Activated T-cell treated with anti-CD3 and anti-CD28 coated beads, Interleukin-2, amount 50 U/mL, for 24 hours (primary cell): Measurements from ENCODE around the gene ARMC5.
"Not testable (repeated sequence)": the region's sequence is repeated elsewhere in the genome, so short reads cannot be mapped to it uniquely, and the experiment has no call there.

ENCODE experiments used
- DNase-seq: peaks from one replicate; pipeline ENCODE4 v3.0.0-alpha.2; 2020
- H3K27ac Mint-ChIP-seq: 2 replicates; pipeline ENCODE4 v1.8.0; 2020; ENCODE audit warnings: mild to moderate bottlenecking, mixed read lengths
- H3K27me3 Mint-ChIP-seq: 2 replicates; pipeline ENCODE4 v1.8.0; 2020; ENCODE audit warnings: mixed read lengths
- H3K36me3 Mint-ChIP-seq: 2 replicates; pipeline ENCODE4 v1.8.0; 2020; ENCODE audit warnings: low read depth, mixed read lengths
- H3K4me1 Mint-ChIP-seq: 2 replicates; pipeline ENCODE4 v1.8.0; 2020; ENCODE audit warnings: low read depth, mixed read lengths
- H3K4me3 Mint-ChIP-seq: 2 replicates; pipeline ENCODE4 v1.8.0; 2020; ENCODE audit warnings: mild to moderate bottlenecking, moderate library complexity, mixed read lengths
- H3K9me3 Mint-ChIP-seq: 2 replicates; pipeline ENCODE4 v1.8.0; 2020; ENCODE audit warnings: mixed read lengths

ARMC5 gene

DNA sequence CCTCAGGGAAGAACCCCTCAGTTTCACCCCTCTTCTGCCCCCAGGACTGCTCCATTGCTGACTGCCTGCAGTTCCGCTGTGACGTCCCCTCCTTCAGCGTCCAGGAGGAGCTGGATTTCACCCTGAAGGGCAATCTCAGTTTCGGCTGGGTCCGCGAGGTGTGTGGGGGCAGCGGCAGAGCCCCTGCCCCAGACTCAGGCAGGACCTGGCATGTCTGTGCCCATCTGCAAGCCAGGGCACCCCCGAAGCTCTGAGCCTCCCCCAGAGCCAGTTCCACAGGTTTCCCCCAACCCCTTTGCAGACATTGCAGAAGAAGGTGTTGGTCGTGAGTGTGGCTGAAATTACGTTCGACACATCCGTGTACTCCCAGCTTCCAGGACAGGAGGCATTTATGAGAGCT, 35.5 kb upstream of the ARMC5 start:
- H3K4me1 Mint-ChIP-seq, result peaks cover 32% of the 10 kb centered on the region
- no peaks in the 10 kb centered on the region for H3K9me3 Mint-ChIP-seq
- H3K4me3 Mint-ChIP-seq, result no peak overlapping the region
- DNase-seq, result no peak
- no peak overlapping the region for H3K27ac Mint-ChIP-seq
- H3K27me3 Mint-ChIP-seq, result peaks cover 34% of the 10 kb centered on the region
- no peaks in the 10 kb centered on the region for H3K36me3 Mint-ChIP-seq

DNA sequence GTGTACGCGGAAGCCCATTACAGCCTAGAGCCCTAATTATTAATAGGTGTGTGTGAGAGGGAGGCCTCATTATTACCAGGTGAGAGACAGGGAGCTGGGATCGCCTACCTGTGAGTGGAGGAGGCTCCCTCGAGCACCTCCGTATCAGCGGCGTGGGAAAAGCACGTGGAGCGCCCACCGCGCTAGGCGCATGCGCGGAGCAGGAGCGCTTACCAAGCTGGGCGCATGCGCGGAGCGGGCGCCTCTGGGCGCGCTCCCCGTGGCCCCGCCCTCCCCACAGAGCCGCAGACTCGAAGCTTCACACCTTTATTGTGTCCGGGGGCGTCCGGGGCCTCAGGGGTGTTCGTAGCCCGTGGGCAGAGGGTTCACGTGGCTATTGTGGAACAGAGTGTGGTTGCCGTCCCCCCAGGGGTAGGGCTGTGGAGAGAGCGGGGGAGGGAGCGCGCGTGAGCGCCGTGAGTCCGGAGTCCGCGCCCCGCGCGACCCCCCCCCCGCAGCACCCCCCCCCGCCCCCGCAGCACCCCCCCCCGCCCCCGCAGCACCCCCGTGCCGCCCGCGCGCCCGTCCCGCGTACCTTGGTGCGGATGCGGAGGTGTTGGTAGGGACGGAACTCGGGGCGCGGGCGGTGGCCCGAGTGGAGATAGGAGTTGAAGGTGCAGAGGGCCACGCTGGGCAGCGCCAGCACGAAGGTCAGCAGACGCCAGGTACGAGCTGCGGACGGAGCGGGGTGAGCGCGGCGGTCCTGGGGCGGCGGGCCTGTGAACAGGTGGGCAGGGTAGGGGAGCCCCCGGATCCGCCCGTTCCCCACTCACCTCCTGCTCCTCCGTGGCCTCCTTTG, 31.6 kb upstream of the ARMC5 start:
- no peaks in the 10 kb centered on the region for H3K36me3 Mint-ChIP-seq

DNA sequence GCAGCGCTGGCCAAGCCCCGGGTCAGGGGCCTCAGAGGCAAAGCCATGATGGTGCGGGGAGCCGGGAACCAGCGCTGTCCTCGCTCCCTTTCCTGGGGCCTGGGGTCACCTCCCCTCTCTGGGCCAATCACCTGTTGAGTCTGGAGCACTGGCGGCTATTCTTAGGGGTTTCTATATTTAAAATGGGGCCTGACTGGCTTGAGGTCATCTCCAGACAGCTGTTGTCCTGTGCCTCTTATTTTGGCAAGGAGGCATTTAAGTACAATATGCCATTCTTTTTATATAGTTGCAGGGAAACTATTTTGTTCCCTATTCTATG, 31.1 kb upstream of the ARMC5 start, which contains the start of gene COX6A2:
COX6A2 (minus strand) TSS at position 82 of the 319 bp plus-strand sequence; CDS start at position 47, 35 bp downstream.
- Mint-ChIP-seq H3K36me3 (no peaks in the 10 kb centered on the region), H3K9me3 (no peaks in the 10 kb centered on the region), H3K4me3 (no peak within 1 kb of the TSS), H3K27me3 (peaks cover 21% of the 10 kb centered on the region), H3K4me1 (peaks cover 14% of the 10 kb centered on the region), H3K27ac (no peak within 1 kb of the TSS)
- DNase-seq, result no peak

More for the DNA sequence above, 31.6 kb upstream of the ARMC5 start:
- Mint-ChIP-seq H3K4me3 (no peak overlapping the region), H3K27ac (no peak overlapping the region), H3K9me3 (no peaks in the 10 kb centered on the region), H3K4me1 (peaks cover 18% of the 10 kb centered on the region), H3K27me3 (peaks cover 25% of the 10 kb centered on the region)
- DNase-seq, result peak; percentile 81

DNA sequence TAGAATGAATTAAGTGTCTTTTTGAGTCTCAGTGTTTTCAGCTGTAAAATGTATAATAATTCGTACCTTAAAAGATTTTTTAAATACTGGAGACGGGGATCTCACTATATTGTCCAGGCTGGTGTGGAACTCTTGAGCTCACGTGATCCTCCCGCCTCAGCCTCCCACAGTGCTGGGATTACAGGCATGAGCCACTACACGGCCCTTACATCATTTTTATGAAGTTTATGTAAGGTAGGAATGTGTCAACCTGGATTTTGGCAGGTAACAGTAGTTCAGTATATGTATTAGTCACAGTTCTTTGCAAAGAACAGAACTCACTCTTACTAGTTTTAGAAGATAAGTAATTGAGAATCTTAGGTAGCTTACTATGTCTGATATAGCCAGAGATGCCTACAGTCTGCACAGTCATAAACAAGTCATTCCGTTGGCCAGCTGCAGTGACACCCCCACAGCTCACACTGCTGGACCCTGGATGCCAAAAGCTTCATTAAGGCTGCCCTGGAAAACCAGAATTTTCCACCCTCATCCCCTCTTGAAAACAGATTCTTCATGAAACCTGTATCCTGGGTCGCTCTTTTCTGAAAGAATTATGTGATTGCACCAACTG, 30.6 kb upstream of the ARMC5 start:
- no peaks in the 10 kb centered on the region for H3K36me3 Mint-ChIP-seq
- no peak overlapping the region for H3K4me3 Mint-ChIP-seq
- H3K27me3 Mint-ChIP-seq, result peaks cover 16% of the 10 kb centered on the region
- no peak for DNase-seq
- H3K27ac Mint-ChIP-seq, result no peak overlapping the region
- peaks cover 10% of the 10 kb centered on the region for H3K4me1 Mint-ChIP-seq
- H3K9me3 Mint-ChIP-seq, result no peaks in the 10 kb centered on the region

DNA sequence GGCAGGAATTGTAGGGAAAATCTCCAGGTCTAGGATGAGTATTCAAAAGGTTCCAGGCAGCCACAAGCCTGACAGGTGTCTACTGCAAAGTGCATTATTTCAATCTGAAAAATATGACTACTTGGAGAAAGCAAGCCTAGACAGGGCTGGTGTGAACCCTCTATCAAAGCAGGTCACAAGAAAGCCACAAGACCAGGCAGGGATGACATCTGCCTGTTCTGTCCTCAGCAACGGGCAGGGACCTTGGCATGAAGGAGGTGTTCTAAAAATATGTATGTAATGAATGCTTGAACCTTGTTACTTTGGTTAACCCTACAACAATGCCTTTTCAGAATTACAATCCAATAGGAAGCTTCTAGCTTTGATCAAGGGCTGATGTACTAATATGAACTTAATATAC, 30.0 kb upstream of the ARMC5 start:
- peaks cover 10% of the 10 kb centered on the region for H3K4me1 Mint-ChIP-seq
- no peak for DNase-seq
- no peak overlapping the region for H3K27ac Mint-ChIP-seq
- no peak overlapping the region for H3K4me3 Mint-ChIP-seq
- peaks cover 11% of the 10 kb centered on the region for H3K27me3 Mint-ChIP-seq
- H3K36me3 Mint-ChIP-seq, result no peaks in the 10 kb centered on the region
- no peaks in the 10 kb centered on the region for H3K9me3 Mint-ChIP-seq

DNA sequence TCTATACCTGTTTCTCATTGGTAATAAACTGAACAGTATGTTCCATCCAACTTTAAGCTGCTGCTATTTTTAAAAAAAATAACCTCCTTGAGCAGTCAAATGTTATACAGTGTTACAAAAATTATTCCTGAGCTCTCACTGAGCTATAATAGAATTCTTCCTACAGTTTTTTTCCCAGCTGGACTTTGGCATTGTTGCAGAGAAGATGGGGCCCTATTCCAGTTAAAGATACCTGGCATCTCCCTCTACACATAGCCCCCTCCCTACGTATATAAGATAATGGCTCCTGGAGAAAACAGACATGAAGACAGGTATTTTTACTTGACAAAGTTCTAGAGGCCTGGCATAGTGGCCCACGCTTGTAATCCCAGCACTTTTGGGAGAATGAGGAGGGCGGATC, 29.5 kb upstream of the ARMC5 start:
- no peak overlapping the region for H3K4me3 Mint-ChIP-seq
- H3K9me3 Mint-ChIP-seq, result no peaks in the 10 kb centered on the region
- H3K27me3 Mint-ChIP-seq, result peaks cover 11% of the 10 kb centered on the region
- peaks cover 10% of the 10 kb centered on the region for H3K4me1 Mint-ChIP-seq
- H3K36me3 Mint-ChIP-seq, result no peaks in the 10 kb centered on the region
- H3K27ac Mint-ChIP-seq, result no peak overlapping the region
- no peak for DNase-seq

DNA sequence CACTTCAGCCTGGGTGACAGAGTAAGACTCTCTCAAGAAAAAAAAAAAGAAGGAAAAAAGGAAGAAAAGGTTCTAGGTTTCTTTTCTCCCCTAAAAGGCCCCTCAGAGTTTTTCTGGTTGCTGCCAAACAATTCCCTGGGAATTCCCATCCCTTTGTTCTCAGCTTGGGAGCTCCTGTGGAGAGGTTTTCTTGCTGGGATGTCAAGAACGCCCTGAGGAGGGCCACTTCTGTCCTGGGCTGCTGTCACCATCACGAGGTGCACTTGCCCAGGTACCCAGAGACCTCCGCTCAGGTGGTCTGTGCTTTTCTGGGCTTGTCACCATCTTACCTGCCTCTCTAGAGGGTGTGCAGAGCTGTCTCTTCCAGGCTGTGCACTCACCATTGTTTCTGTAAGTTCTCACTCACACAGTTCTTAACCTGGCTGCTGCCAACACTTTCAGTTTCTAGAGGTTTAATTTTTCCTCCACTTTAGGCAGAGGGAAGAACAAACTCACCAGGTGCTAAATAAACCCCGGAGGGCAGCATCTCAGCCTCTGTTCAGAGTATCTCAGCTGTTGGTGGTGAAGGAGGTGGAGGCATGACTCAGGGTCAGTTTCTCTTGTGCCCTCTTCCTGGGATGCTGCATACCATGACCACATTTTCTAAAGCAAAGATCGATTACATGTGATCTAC, 28.8 kb upstream of the ARMC5 start:
- no peaks in the 10 kb centered on the region for H3K36me3 Mint-ChIP-seq
- H3K27me3 Mint-ChIP-seq, result peaks cover 7% of the 10 kb centered on the region
- H3K4me3 Mint-ChIP-seq, result no peak overlapping the region
- no peak for DNase-seq
- H3K27ac Mint-ChIP-seq, result peak overlapping the region; percentile 5
- no peaks in the 10 kb centered on the region for H3K9me3 Mint-ChIP-seq
- H3K4me1 Mint-ChIP-seq, result peaks cover 10% of the 10 kb centered on the region

DNA sequence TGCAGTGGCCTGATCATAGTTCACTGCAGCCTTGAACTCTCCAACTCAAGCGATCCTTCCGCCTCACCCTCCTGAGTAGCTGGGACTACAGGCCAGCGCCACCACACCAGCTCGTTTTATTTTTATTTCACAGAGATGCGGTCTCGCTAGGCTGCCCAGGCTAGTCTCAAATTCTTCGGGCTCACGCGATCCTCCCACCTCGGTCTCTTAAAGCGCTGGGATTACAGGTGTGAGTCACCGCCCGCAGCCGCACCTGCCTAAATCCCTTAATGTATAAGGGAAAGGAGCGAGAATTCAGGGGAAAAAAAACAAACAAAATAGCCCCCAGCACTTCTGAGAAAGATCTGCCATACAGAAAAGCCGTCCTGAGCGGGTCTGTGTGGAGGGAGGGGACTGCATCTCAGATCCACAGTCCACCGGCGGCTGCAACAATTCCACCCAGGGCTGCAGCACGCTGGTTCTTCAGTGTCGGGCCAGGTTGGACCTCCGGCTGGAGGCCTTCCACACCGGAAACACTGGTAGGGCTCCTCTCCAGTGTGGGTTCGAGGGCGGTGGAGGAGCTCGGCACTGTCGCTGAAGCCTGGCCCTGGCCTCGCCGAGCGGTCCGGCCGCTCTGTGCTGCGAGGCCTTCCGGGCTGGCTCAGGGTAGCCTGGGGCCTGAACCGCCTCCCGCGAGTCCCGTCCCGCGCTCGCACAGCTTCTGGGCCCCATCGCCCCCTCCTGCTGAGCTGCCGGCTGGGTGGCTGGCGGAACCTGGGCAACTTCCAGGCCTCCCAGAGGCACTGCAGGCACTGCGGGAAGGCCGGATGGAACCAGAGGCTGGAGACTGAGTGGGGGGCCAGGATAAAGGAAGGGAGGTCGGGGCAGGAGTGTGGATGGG, 23.7 kb upstream of the ARMC5 start:
- Mint-ChIP-seq H3K9me3 (no peaks in the 10 kb centered on the region), H3K36me3 (no peaks in the 10 kb centered on the region), H3K27me3 (no peaks in the 10 kb centered on the region), H3K4me3 (no peak overlapping the region), H3K4me1 (peaks cover 16% of the 10 kb centered on the region), H3K27ac (no peak overlapping the region)
- no peak for DNase-seq

DNA sequence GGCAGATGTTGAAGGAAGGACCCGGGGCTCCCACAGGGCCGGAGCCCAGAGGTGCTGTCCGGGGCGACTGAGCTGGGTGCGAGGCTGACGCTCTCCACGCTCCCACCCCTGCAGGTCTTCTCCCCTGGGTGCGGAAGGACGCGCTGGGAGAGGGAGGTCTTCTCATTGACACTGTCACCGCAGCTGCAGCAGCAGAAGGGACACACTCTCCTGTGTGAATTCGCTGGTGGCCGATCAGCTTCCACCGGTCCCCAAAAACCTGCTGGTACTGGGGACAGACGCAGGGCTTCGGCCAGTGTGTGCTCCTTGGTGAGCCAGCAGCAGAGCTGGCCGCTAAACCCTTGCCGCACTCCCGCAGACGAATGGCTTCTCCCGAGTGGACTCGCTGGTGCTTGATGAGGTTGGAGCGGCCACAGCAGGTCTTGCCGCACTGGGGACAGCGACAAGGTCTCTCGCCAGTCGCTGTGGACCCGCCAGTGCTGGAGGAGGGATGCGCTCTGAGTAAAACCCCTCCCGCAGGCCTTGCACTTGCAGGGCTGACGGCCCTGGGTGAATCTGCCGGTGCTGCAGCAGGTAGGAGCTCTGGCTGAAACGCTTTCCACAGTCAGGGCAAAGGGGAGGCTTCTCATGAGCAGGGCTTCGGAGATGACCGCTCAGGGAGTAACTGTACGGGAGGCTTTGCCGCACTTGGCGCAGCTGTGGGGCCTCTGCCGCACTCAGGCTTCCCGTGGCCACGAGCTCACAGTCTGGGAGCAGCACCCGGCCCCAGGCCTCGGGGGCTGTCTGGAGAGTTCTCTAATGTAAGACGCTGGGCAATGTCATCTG, 22.9 kb upstream of the ARMC5 start:
- no peak overlapping the region for H3K27ac Mint-ChIP-seq
- no peaks in the 10 kb centered on the region for H3K36me3 Mint-ChIP-seq
- H3K4me3 Mint-ChIP-seq, result no peak overlapping the region
- no peaks in the 10 kb centered on the region for H3K9me3 Mint-ChIP-seq
- no peak for DNase-seq
- H3K27me3 Mint-ChIP-seq, result no peaks in the 10 kb centered on the region
- H3K4me1 Mint-ChIP-seq, result peaks cover 16% of the 10 kb centered on the region

DNA sequence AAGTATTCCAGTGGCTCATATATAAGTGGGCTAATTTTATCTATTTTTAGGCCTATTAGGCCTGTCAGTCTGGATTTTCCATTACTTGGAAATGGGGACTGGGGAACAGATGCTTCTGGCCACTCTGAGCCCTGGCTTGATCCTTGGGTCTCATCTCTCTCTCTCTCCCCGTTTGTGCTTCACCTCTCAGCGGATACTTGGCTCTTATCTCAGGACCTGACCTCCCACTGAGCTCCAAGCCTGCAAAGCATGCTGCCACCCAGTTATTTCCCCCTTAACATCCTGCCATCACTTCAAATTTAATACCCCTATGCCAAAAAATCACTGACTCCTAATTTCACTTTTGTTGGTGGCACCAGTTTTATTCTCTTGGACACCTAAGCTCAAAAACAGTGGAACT, 20.9 kb upstream of the ARMC5 start:
- H3K4me1 Mint-ChIP-seq, result peaks cover 23% of the 10 kb centered on the region
- no peak for DNase-seq
- H3K27me3 Mint-ChIP-seq, result no peaks in the 10 kb centered on the region
- no peaks in the 10 kb centered on the region for H3K36me3 Mint-ChIP-seq
- H3K9me3 Mint-ChIP-seq, result no peaks in the 10 kb centered on the region
- no peak overlapping the region for H3K4me3 Mint-ChIP-seq
- no peak overlapping the region for H3K27ac Mint-ChIP-seq

DNA sequence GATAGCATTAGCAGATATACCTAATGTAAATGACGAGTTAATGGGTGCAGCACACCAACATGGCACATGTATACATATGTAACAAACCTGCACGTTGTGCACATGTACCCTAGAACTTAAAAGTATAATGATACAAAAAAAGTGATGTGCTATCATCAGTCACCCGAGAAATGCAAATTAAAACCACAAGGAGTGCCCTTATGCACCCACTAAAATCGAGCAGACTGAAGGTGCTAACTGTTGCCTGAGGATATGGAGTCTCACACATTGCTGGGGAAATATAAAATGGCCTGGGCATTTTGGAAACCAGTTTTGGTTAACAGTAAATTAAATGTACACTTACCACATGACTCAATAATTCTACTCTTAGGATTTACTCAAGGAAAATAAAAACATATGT, 20.3 kb upstream of the ARMC5 start:
- not testable (repeated sequence) for H3K27me3 Mint-ChIP-seq, DNase-seq, H3K9me3 Mint-ChIP-seq, H3K27ac Mint-ChIP-seq, H3K4me3 Mint-ChIP-seq, H3K36me3 Mint-ChIP-seq
- H3K4me1 Mint-ChIP-seq, result peaks cover 23% of the 10 kb centered on the region

DNA sequence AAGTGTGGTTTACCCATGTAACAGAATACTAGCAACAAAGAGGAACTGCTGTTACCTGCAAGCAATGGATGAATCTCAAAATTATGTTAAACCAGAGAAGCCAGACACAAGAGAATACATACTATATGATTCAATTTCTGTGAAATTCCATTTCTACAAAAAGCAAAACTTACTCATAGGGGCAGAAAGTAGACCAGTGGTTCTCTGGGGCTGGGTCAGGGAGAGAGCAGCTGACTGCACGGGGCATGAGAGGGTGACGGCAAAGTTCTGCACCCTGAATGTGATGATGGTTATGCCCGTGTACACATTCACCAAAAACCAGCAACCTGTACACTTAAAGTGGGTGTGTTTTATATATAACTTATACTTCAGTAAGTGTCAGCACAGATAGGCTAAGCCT, 19.8 kb upstream of the ARMC5 start:
- H3K27ac Mint-ChIP-seq, result no peak overlapping the region
- H3K4me1 Mint-ChIP-seq, result peaks cover 23% of the 10 kb centered on the region
- H3K27me3 Mint-ChIP-seq, result no peaks in the 10 kb centered on the region
- no peak for DNase-seq
- no peaks in the 10 kb centered on the region for H3K36me3 Mint-ChIP-seq
- no peaks in the 10 kb centered on the region for H3K9me3 Mint-ChIP-seq
- H3K4me3 Mint-ChIP-seq, result no peak overlapping the region

DNA sequence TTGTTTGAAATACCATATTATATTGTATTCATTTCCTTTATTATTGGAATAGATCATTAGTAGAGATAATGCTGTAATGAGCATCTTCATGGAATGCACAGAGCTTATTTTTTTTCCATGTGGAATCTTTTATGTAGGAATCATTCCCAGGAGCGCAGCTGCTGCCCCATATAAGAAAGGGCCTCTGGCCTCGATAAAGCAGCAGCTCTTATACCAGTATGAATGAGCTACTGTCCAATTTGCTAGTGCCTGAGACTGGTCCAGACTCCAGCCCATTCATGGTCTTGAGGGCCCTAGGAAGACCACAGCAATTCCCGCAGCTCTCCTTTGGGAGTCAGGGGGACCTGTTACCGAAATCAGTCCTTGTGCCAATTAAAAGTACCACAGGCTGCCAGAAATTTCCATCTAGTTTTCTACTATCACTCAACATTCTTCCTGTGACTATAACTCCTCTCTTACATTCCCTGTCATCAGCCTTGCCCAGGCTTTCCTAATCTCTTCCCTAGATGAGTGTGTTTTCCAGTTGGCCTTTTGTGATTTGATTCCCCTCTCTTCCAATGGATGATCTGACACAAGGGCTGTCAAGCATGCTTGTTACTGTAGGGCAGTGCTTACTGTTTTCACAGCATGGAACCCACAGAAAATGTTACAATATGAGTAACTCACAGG, 18.7 kb upstream of the ARMC5 start:
- H3K27ac Mint-ChIP-seq, result no peak overlapping the region
- H3K36me3 Mint-ChIP-seq, result no peaks in the 10 kb centered on the region
- no peaks in the 10 kb centered on the region for H3K9me3 Mint-ChIP-seq
- DNase-seq, result no peak
- H3K27me3 Mint-ChIP-seq, result no peaks in the 10 kb centered on the region
- H3K4me3 Mint-ChIP-seq, result no peak overlapping the region
- peaks cover 23% of the 10 kb centered on the region for H3K4me1 Mint-ChIP-seq
